Naive thymus-derived CD4-positive, alpha-beta T cell (primary cell): ENCODE measurements around the gene UGT1A5. TPM values are rescaled to one million over a fixed set of nuclear protein-coding genes. Genes with fewer than 3 reads are reported as not detected.
A peak's percentile ranks its signal among the peaks of the same experiment; 100 is the strongest.

Experiments used
- ATAC-seq: fragments of 150-1000 bp; cut with Tn5 transposase; 2 replicates; pipeline ENCODE4 v1.10.0; 2021; ENCODE audit warnings: mild to moderate bottlenecking, moderate library complexity
- CTCF ChIA-PET: fragments of 350-600 bp; sonication (Branson Sonifier 250); formaldehyde crosslinking; loops from one replicate; lab custom pipeline; 2021; ENCODE audit warnings: antibody characterized with exemption; lab: Charles Lee
- POLR2A ChIA-PET: fragments of 350-600 bp; sonication (Branson Sonifier 250); formaldehyde crosslinking; loops from one replicate; lab custom pipeline; 2021; ENCODE audit warnings: antibody characterized with exemption, inconsistent platforms; lab: Charles Lee
- DNase-seq, 9 donors: peaks; one replicate each; pipeline versions ENCODE4 v3.0.0 to v3.0.0-alpha.2; 2020 to 2022; ENCODE audit warnings: mixed read lengths in 1 of 9
- H3K27ac ChIP-seq: one replicate; pipeline ENCODE4 v1.7.0; 2013; ENCODE audit warnings: mild to moderate bottlenecking, low read depth, low read length, moderate library complexity
- H3K27me3 ChIP-seq, 2 donors: one replicate each; pipeline ENCODE4 v1.7.0; 2013; ENCODE audit warnings: low read length in 2 of 2, mild to moderate bottlenecking in 2 of 2, moderate library complexity in 2 of 2; ENCODE audit not compliant: control insufficient read depth in 2 of 2, insufficient read depth in 2 of 2
- H3K36me3 ChIP-seq, 3 experiments: 1 replicate in 2 of 3; 2 replicates in 1 of 3; pipeline ENCODE4 v1.7.0; 2013; ENCODE audit warnings: low read length in 3 of 3, mild to moderate bottlenecking in 3 of 3, moderate library complexity in 1 of 3; ENCODE audit not compliant: insufficient read depth in 3 of 3, control insufficient read depth in 2 of 3
- H3K4me1 ChIP-seq, 2 donors: one replicate each; pipeline ENCODE4 v1.7.0; 2013; ENCODE audit warnings: low read length in 2 of 2, mild to moderate bottlenecking in 2 of 2, moderate library complexity in 1 of 2; ENCODE audit not compliant: control insufficient read depth in 2 of 2, insufficient read depth in 2 of 2
- H3K4me3 ChIP-seq: 2 replicates; pipeline ENCODE4 v1.7.0; 2013; ENCODE audit warnings: mild to moderate bottlenecking, low read length
- H3K9me3 ChIP-seq, 3 experiments: 1 replicate in 2 of 3; 2 replicates in 1 of 3; pipeline ENCODE4 v1.7.0; 2013; ENCODE audit warnings: low read length in 3 of 3; ENCODE audit not compliant: control insufficient read depth in 2 of 3
- H3K27ac Mint-ChIP-seq, 9 donors: one replicate each; pipeline ENCODE4 v1.8.0; 2020 to 2022; ENCODE audit warnings: mixed read lengths in 9 of 9, mild to moderate bottlenecking in 8 of 9, moderate library complexity in 5 of 9, inconsistent platforms in 2 of 9
- H3K27me3 Mint-ChIP-seq, 5 donors: one replicate each; pipeline ENCODE4 v1.8.0; 2021 to 2022; ENCODE audit warnings: mixed read lengths in 5 of 5, mild to moderate bottlenecking in 1 of 5
- H3K36me3 Mint-ChIP-seq, 5 donors: one replicate each; pipeline ENCODE4 v1.8.0; 2020 to 2022; ENCODE audit warnings: mixed read lengths in 5 of 5, mild to moderate bottlenecking in 3 of 5, inconsistent platforms in 1 of 5
- H3K4me1 Mint-ChIP-seq, 7 donors: one replicate each; pipeline ENCODE4 v1.8.0; 2020 to 2022; ENCODE audit warnings: mixed read lengths in 7 of 7, mild to moderate bottlenecking in 3 of 7, inconsistent platforms in 1 of 7
- H3K4me3 Mint-ChIP-seq, 10 donors: one replicate each; pipeline ENCODE4 v1.8.0; 2020 to 2022; ENCODE audit warnings: mild to moderate bottlenecking in 10 of 10, mixed read lengths in 10 of 10, moderate library complexity in 6 of 10, inconsistent platforms in 2 of 10
- H3K9me3 Mint-ChIP-seq, 11 donors: one replicate each; pipeline ENCODE4 v1.8.0; 2020 to 2022; ENCODE audit warnings: mixed read lengths in 11 of 11, mild to moderate bottlenecking in 4 of 11, inconsistent platforms in 1 of 11, moderate library complexity in 1 of 11
- intact Hi-C, 2 donors: fragments of 100-400 bp; cut with micrococcal nuclease; formaldehyde crosslinking; loops; one replicate each; pipeline ENCODE4 v1.15.1; 2023
- polyA plus RNA-seq, 2 donors: library from polyadenylated mRNA; unstranded; fragments of 300-500 nt; fragmentation: Illumina TruSeq; gene quantifications; one replicate each; pipeline ENCODE4 v1.2.3, GENCODE V29; 2021
- total RNA-seq, 6 experiments: library from RNA in 5 of 6; stranded (reverse) in 5 of 6; gene quantifications; 1 replicate in 5 of 6; 2 replicates in 1 of 6; pipeline ENCODE4 v1.2.3 and lab custom pipeline; 2021 to 2026

The UGT1A5 gene
- total and polyA plus RNA-seq, 7 experiments from 2014 or later: not detected

DNA sequence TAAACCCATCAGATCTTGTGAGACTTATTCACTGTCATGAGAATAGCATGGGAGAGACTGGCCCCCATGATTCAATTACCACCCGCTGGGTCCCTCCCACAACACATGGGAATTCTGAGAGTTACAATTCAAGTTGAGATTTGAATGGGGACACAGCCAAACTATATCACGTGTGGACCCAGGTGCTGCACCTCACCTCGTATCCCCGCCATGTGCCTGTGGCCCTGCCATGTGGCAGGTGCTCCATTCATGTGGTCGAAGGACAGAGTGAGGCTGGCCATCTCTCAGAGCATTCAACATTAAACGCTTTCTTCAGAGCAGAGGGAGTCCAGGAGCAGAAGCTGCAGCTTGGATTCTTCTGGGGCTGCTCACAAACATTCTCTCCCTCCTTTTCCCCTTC, 97.7 kb downstream of the UGT1A5 start:
- Mint-ChIP-seq H3K27me3 (peaks cover 4 to 20% (median 10%) of the 10 kb centered on the region in 5 donors), H3K27ac (no peak overlapping the region), H3K4me3 (no peak overlapping the region), H3K36me3 (no peaks in the 10 kb centered on the region), H3K9me3 (peaks cover 0 to 1% (median 0%) of the 10 kb centered on the region in 11 donors), H3K4me1 (no peaks in the 10 kb centered on the region)
- Histone ChIP-seq H3K27ac (no peak overlapping the region), H3K4me3 (no peak overlapping the region), H3K4me1 (no peaks in the 10 kb centered on the region), H3K36me3 (no peaks in the 10 kb centered on the region), H3K27me3 (no peaks in the 10 kb centered on the region), H3K9me3 (no peaks in the 10 kb centered on the region)
- ChIA-PET CTCF (no interaction called here), POLR2A (no interaction called here)
- no peak for ATAC-seq
- DNase-seq: peak in 1 of 9 donors; percentile 9
- intact Hi-C loops: no loop called here

DNA sequence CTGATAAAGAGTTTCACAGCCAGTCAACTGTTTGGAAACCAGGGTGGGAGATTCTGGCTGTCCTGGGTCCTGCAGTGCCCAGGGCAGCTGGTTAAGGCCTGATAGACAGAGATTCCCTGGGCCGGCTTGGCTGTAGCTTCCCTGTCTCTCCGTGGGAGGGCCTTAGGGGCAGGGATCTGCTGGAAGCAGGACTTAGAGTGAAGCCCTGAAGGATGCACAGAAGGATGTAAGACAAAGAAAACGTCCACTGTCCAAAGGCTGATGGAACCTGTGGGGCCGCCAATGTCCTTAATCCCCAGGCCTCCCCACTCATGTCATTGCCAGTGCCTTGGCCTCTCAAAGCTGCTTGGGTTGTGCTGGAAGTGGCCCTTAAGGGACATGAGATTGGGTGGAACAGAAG, 98.4 kb downstream of the UGT1A5 start:
- H3K4me1 Mint-ChIP-seq: no peaks in the 10 kb centered on the region
- H3K9me3 Mint-ChIP-seq: peaks cover 0 to 1% (median 0%) of the 10 kb centered on the region in 11 donors
- ChIA-PET POLR2A (no interaction called here), CTCF (no interaction called here)
- ATAC-seq (no peak), DNase-seq (peak in 1 of 9 donors; percentile 0)
- Histone ChIP-seq H3K36me3 (no peaks in the 10 kb centered on the region), H3K27me3 (no peaks in the 10 kb centered on the region), H3K4me3 (no peak overlapping the region), H3K4me1 (no peaks in the 10 kb centered on the region), H3K27ac (no peak overlapping the region), H3K9me3 (no peaks in the 10 kb centered on the region)
- H3K27me3 Mint-ChIP-seq: peaks cover 4 to 22% (median 10%) of the 10 kb centered on the region in 5 donors
- H3K36me3 Mint-ChIP-seq: no peaks in the 10 kb centered on the region
- H3K4me3 Mint-ChIP-seq: no peak overlapping the region
- H3K27ac Mint-ChIP-seq: no peak overlapping the region
- intact Hi-C loops: no loop called here

DNA sequence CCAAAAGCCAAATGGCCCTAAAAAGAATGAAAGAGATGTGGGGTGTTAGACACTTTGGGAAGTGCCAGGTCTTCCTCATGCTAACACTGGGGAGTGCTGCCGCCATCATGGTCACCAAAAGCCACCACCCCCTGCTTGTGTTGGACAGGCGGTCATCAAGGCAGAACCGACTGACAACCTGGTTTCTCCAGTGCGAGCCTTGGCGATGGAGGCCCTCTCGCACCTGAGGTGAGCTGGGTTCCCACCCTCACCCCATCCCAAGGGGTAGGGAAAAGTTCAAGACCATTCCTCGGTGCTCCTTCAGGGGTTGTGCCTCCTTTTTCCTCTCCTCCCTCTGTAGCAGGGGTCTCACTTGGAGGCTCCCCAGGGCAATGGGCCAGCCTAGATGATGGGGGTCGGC, 99.0 kb downstream of the UGT1A5 start:
- peak in 2 of 9 donors; percentile 3 to 13 for DNase-seq
- Mint-ChIP-seq H3K27me3 (peaks cover 4 to 26% (median 10%) of the 10 kb centered on the region in 5 donors), H3K36me3 (no peaks in the 10 kb centered on the region), H3K27ac (no peak overlapping the region), H3K4me3 (no peak overlapping the region), H3K9me3 (peaks cover 0 to 1% (median 0%) of the 10 kb centered on the region in 11 donors), H3K4me1 (no peaks in the 10 kb centered on the region)
- Histone ChIP-seq H3K27ac (no peak overlapping the region), H3K4me3 (no peak overlapping the region), H3K9me3 (no peaks in the 10 kb centered on the region), H3K36me3 (no peaks in the 10 kb centered on the region), H3K27me3 (no peaks in the 10 kb centered on the region), H3K4me1 (no peaks in the 10 kb centered on the region)
- ChIA-PET CTCF (no interaction called here), POLR2A (no interaction called here)
- ATAC-seq: no peak
- intact Hi-C loops: no loop called here

DNA sequence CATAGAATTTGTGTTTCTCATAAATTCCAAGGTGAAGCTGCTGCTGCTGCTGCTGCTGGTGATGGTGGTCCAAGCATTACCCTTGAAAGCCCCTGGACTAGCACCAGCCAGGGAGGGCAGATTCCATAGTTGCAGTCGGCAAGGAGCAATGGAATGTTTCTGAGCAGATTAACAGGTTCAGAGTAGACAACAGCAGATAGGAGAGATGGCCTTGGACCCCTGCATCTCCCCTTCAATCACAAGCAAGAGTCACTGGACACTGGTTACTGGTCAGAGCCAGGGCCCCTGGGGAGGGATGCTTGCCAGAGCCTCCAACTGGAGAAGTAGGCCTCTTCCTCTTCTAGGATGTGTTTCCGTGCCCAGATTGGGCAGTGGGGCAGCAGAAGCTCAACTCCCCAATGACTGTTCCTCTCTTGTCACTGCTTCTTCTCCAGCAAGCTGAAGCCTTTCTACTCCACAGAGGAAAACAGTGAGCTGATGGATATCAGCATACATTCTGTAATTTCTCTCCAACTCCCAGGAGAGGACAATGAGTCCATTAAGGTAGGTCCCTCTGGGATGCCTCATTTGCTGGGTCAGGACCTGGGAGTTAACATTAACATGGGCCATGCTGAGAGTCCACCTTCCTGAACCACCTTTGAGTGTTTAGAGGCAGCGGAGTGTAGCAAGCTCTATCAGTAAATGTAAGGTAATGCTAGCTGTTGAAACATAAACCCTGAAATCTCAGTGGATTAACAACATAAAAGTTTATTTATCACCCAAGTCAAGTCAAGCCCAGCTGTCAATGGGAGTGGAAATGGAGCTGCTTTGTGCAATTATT, 100.7 kb downstream of the UGT1A5 start:
- Mint-ChIP-seq H3K36me3 (no peaks in the 10 kb centered on the region), H3K27ac (no peak overlapping the region), H3K4me3 (no peak overlapping the region), H3K4me1 (no peaks in the 10 kb centered on the region), H3K27me3 (peaks cover 9 to 30% (median 10%) of the 10 kb centered on the region in 5 donors), H3K9me3 (peaks cover 0 to 1% (median 0%) of the 10 kb centered on the region in 11 donors)
- H3K4me3 ChIP-seq: no peak overlapping the region
- H3K36me3 ChIP-seq: no peaks in the 10 kb centered on the region
- intact Hi-C loops: no loop called here
- H3K27me3 ChIP-seq: no peaks in the 10 kb centered on the region
- no peak overlapping the region for H3K27ac ChIP-seq
- ChIA-PET CTCF (no interaction called here), POLR2A (no interaction called here)
- ATAC-seq (no peak), DNase-seq (no peak)
- no peaks in the 10 kb centered on the region for H3K9me3 ChIP-seq
- no peaks in the 10 kb centered on the region for H3K4me1 ChIP-seq

DNA sequence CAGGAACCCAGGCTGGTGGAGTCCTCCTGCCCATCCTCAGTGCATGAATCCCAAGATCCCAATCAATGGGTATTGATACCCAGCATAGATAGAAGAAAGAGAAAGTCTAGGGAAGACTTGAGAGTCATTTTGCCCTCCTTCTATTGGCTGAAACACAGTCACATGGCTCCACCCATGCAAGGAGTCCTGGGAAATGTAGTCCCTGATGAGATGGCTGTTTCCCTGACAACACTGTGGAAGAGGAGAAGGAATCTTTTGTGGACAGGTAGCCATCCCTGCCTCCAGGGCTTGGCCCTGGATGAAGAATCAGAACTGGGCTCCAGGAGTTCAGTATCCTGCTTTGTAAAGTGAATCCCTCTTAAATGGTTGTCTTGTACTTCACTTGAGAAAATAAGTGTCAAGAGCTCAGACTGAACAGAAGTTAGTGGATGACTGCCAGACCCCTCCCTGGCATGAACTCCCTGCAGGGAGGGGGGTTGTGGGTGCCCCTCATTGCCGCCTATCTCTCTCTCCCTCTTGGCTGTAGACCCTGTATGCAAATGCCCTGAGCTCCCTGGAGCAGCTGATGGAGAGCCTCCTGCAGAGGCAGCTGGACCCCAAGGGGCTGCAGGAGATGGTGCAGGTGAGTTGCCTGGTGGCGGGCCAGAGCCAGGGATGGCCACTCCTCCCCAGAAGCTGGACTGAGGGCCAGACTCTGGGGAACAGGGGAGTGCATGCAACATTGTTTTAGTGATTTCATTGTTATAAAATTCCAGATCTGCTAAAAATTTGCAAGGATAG, 101.5 kb downstream of the UGT1A5 start:
- DNase-seq: no peak
- no peak for ATAC-seq
- Histone ChIP-seq H3K27me3 (no peaks in the 10 kb centered on the region), H3K27ac (no peak overlapping the region), H3K4me1 (no peaks in the 10 kb centered on the region), H3K36me3 (no peaks in the 10 kb centered on the region), H3K9me3 (no peaks in the 10 kb centered on the region), H3K4me3 (no peak overlapping the region)
- peaks cover 7 to 34% (median 10%) of the 10 kb centered on the region in 5 donors for H3K27me3 Mint-ChIP-seq
- no peaks in the 10 kb centered on the region for H3K36me3 Mint-ChIP-seq
- H3K27ac Mint-ChIP-seq: no peak overlapping the region
- intact Hi-C loops: no loop called here
- H3K4me1 Mint-ChIP-seq: no peaks in the 10 kb centered on the region
- H3K9me3 Mint-ChIP-seq: peaks cover 0 to 1% (median 0%) of the 10 kb centered on the region in 11 donors
- CTCF ChIA-PET: no interaction called here
- POLR2A ChIA-PET: no interaction called here
- H3K4me3 Mint-ChIP-seq: no peak overlapping the region

DNA sequence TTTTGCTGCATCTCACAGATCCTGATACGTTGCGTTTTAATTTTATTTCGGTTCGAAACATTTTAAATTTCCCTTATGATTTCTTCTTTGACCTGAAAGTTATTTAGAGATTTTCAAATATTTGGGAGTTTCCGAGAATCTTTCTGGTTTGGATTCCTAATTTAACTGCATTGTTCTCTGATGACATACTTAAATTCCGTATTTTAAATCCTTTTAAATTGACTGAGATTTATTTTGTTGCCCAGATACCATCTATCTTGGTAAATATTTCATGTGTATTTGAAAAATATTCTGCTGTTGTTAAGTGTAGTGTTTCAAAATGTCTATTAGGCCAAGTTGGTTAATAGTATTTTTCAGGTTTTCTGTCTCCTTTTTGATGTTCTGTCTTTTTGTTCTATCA, 103.2 kb downstream of the UGT1A5 start:
- CTCF ChIA-PET: no interaction called here

More for the DNA sequence above, 103.2 kb downstream of the UGT1A5 start:
- peaks cover 0 to 1% (median 0%) of the 10 kb centered on the region in 11 donors for H3K9me3 Mint-ChIP-seq
- Histone ChIP-seq H3K27me3 (no peaks in the 10 kb centered on the region), H3K36me3 (no peaks in the 10 kb centered on the region), H3K4me1 (no peaks in the 10 kb centered on the region), H3K27ac (no peak overlapping the region), H3K9me3 (no peaks in the 10 kb centered on the region), H3K4me3 (no peak overlapping the region)
- intact Hi-C loops: no loop called here
- no peaks in the 10 kb centered on the region for H3K36me3 Mint-ChIP-seq
- no peaks in the 10 kb centered on the region for H3K4me1 Mint-ChIP-seq
- H3K27me3 Mint-ChIP-seq: peaks cover 4 to 23% (median 5%) of the 10 kb centered on the region in 5 donors
- POLR2A ChIA-PET: no interaction called here
- no peak for DNase-seq
- no peak for ATAC-seq
- H3K4me3 Mint-ChIP-seq: no peak overlapping the region
- no peak overlapping the region for H3K27ac Mint-ChIP-seq
